IMR-90 (cell line): ENCODE measurements around the gene PCDHGA8. TPM values are rescaled to one million over a fixed set of nuclear protein-coding genes. Genes with fewer than 3 reads are reported as not detected.
A peak's percentile ranks its signal among the peaks of the same experiment; 100 is the strongest.

Experiments
- ATAC-seq: fragments of 200-7000 bp; cut with Tn5 transposase; 2 replicates; pipeline ENCODE4 v1.9.1; 2020; ENCODE audit warnings: low read depth, mild to moderate bottlenecking, moderate library complexity
- BruUV-seq: library from RNA; stranded (reverse); fragments of 400-500 nt; replicated peaks from 2 replicates; lab custom pipeline; 2021; lab: Mats Ljungman, UMichigan
- CTCF ChIA-PET: fragments of 300-600 bp; formaldehyde crosslinking; extraction: SDS; loops from one replicate; lab custom pipeline; 2021; ENCODE audit warnings: antibody characterized with exemption; lab: Yijun Ruan, JAX
- POLR2A ChIA-PET: fragments of 300-600 bp; sonication (Branson Sonifier 250); formaldehyde crosslinking; loops from one replicate; lab custom pipeline; 2022; ENCODE audit warnings: antibody characterized with exemption; ENCODE audit not compliant: unreplicated experiment; lab: Charles Lee
- DNase-seq: peaks from one replicate; pipeline ENCODE4 v3.0.0; 2013
- H2AFZ ChIP-seq: replicated peaks from 2 replicates; pipeline ENCODE3; 2013; ENCODE audit warnings: low read length, mild to moderate bottlenecking; ENCODE audit not compliant: poor library complexity
- H2AK5ac ChIP-seq: 2 replicates; pipeline ENCODE4 v1.6.1; 2013; ENCODE audit warnings: low read depth, low read length, inconsistent platforms
- H2AK9ac ChIP-seq: replicated peaks from 2 replicates; pipeline ENCODE3; 2013; ENCODE audit warnings: mild to moderate bottlenecking, low read depth, low read length, moderate library complexity; ENCODE audit not compliant: poor library complexity
- H2BK120ac ChIP-seq: 2 replicates; pipeline ENCODE4 v1.6.1; 2013; ENCODE audit warnings: low read depth, low read length, inconsistent platforms
- H2BK15ac ChIP-seq: 3 replicates; pipeline ENCODE4 v1.6.1; 2013; ENCODE audit warnings: low read depth, low read length, inconsistent platforms
- H2BK20ac ChIP-seq: 2 replicates; pipeline ENCODE4 v1.6.1; 2013; ENCODE audit warnings: low read depth, mild to moderate bottlenecking, inconsistent platforms, low read length, moderate library complexity
- H2BK5ac ChIP-seq: 2 replicates; pipeline ENCODE4 v1.6.1; 2013; ENCODE audit warnings: mild to moderate bottlenecking, low read depth, low read length, inconsistent platforms; ENCODE audit not compliant: poor library complexity, severe bottlenecking
- H3K14ac ChIP-seq: replicated peaks from 2 replicates; pipeline ENCODE4 v1.6.1; 2013; ENCODE audit warnings: low read depth, low read length, inconsistent platforms
- H3K18ac ChIP-seq: 2 replicates; pipeline ENCODE4 v1.6.1; 2013; ENCODE audit warnings: low read depth, low read length, control low read depth
- H3K23ac ChIP-seq: 2 replicates; pipeline ENCODE4 v1.6.1; 2013; ENCODE audit warnings: low read depth, low read length, inconsistent platforms
- H3K27ac ChIP-seq: 2 replicates; pipeline ENCODE4 v1.5.1; 2013; ENCODE audit warnings: mild to moderate bottlenecking, control low read depth, low read length; ENCODE audit not compliant: insufficient read depth
- H3K27me3 ChIP-seq: 2 replicates; pipeline ENCODE4 v1.6.1; 2013; ENCODE audit warnings: low read length; ENCODE audit not compliant: control insufficient read depth, insufficient read depth
- H3K36me3 ChIP-seq: 2 replicates; pipeline ENCODE4 v1.6.1; 2013; ENCODE audit warnings: low read length, mixed read lengths; ENCODE audit not compliant: control insufficient read depth, insufficient read depth
- H3K4ac ChIP-seq: 2 replicates; pipeline ENCODE4 v1.6.1; 2013; ENCODE audit warnings: low read depth, low read length, inconsistent platforms
- H3K4me1 ChIP-seq: 2 replicates; pipeline ENCODE4 v1.6.1; 2013; ENCODE audit warnings: low read length, mixed read lengths; ENCODE audit not compliant: control insufficient read depth, insufficient read depth
- H3K4me2 ChIP-seq: 2 replicates; pipeline ENCODE4 v1.6.1; 2013; ENCODE audit warnings: low read depth, mild to moderate bottlenecking, control low read depth, low read length, moderate library complexity
- H3K4me3 ChIP-seq: 2 replicates; pipeline ENCODE4 v1.5.1; 2013; ENCODE audit warnings: low read depth, mild to moderate bottlenecking, control low read depth, low read length, moderate library complexity; ENCODE audit not compliant: insufficient read depth
- H3K56ac ChIP-seq: 2 replicates; pipeline ENCODE4 v1.6.1; 2013; ENCODE audit warnings: low read length, inconsistent platforms; ENCODE audit not compliant: insufficient read depth; ENCODE audit errors: extremely low read depth
- H3K79me1 ChIP-seq, 2 experiments: 2 replicates each; pipeline ENCODE4 v1.6.1; 2013; ENCODE audit warnings: low read length in 2 of 2, inconsistent platforms in 1 of 2, low read depth in 1 of 2
- H3K9ac ChIP-seq: 2 replicates; pipeline ENCODE4 v1.6.1; 2013; ENCODE audit warnings: low read depth, low read length, control low read depth
- H3K9me1 ChIP-seq: 2 replicates; pipeline ENCODE4 v1.6.1; 2013; ENCODE audit warnings: low read length, inconsistent platforms; ENCODE audit not compliant: insufficient read depth
- H3K9me3 ChIP-seq: 2 replicates; pipeline ENCODE4 v1.6.1; 2013; ENCODE audit warnings: low read length; ENCODE audit not compliant: control insufficient read depth, insufficient read depth
- H4K20me1 ChIP-seq: 2 replicates; pipeline ENCODE4 v1.6.1; 2013; ENCODE audit warnings: low read length, inconsistent platforms; ENCODE audit not compliant: insufficient read depth
- H4K5ac ChIP-seq: 2 replicates; pipeline ENCODE4 v1.6.1; 2013; ENCODE audit warnings: mild to moderate bottlenecking, low read depth, low read length, control low read depth
- H4K8ac ChIP-seq, 2 experiments: 2 replicates each; pipeline ENCODE4 v1.6.1; 2013; ENCODE audit warnings: low read depth in 2 of 2, low read length in 2 of 2, control low read depth in 1 of 2, inconsistent platforms in 1 of 2
- H4K91ac ChIP-seq: 2 replicates; pipeline ENCODE4 v1.6.1; 2013; ENCODE audit warnings: low read depth, low read length, inconsistent platforms; ENCODE audit not compliant: insufficient read depth
- BHLHE40 ChIP-seq: fragments of 150-350 bp; IDR thresholded peaks from 2 replicates; pipeline ENCODE4 v1.6.1; 2016; ENCODE audit warnings: mild to moderate bottlenecking, low read depth, low read length
- CEBPB ChIP-seq: IDR thresholded peaks from 2 replicates; pipeline ENCODE4 v1.6.1; 2012; ENCODE audit warnings: low read depth, low read length, improper control_type of control experiment
- CHD1 ChIP-seq: IDR thresholded peaks from 2 replicates; pipeline ENCODE4 v1.6.1; 2012; ENCODE audit warnings: low read depth, low read length, improper control_type of control experiment
- CTCF ChIP-seq: conservative IDR thresholded peaks from 2 replicates; pipeline ENCODE4 v1.5.1; 2012; ENCODE audit warnings: mild to moderate bottlenecking, low read depth, low read length, improper control_type of control experiment
- ELK1 ChIP-seq: fragments of 150-350 bp; IDR thresholded peaks from 2 replicates; pipeline ENCODE4 v1.6.1; 2016; ENCODE audit warnings: low read depth, mild to moderate bottlenecking, low read length, moderate library complexity, borderline replicate concordance
- FOS ChIP-seq: fragments of 150-350 bp; IDR thresholded peaks from 2 replicates; pipeline ENCODE4 v1.6.1; 2016; ENCODE audit warnings: low read depth, low read length
- MAFK ChIP-seq: IDR thresholded peaks from 2 replicates; pipeline ENCODE4 v1.6.1; 2012; ENCODE audit warnings: low read depth, low read length, improper control_type of control experiment
- MXI1 ChIP-seq: IDR thresholded peaks from 2 replicates; pipeline ENCODE4 v1.6.1; 2012; ENCODE audit warnings: low read depth, mild to moderate bottlenecking, low read length, moderate library complexity, borderline replicate concordance
- NFE2L2 ChIP-seq: fragments of 150-350 bp; IDR thresholded peaks from 2 replicates; pipeline ENCODE4 v1.6.1; 2016; ENCODE audit warnings: low read depth, mild to moderate bottlenecking, low read length
- POLR2A ChIP-seq: IDR thresholded peaks from 2 replicates; pipeline ENCODE4 v1.6.1; 2012; ENCODE audit warnings: mild to moderate bottlenecking, low read depth, low read length
- RAD21 ChIP-seq: IDR thresholded peaks from 2 replicates; pipeline ENCODE4 v1.6.1; 2012; ENCODE audit warnings: low read length, improper control_type of control experiment
- RCOR1 ChIP-seq: IDR thresholded peaks from 2 replicates; pipeline ENCODE4 v1.6.1; 2012; ENCODE audit warnings: mild to moderate bottlenecking, low read length, improper control_type of control experiment; ENCODE audit not compliant: insufficient replicate concordance
- RFX5 ChIP-seq: IDR thresholded peaks from 2 replicates; pipeline ENCODE4 v1.8.0; 2012; ENCODE audit warnings: low read depth, mild to moderate bottlenecking, low read length, moderate library complexity
- SMC3 ChIP-seq: fragments of 150-350 bp; IDR thresholded peaks from 2 replicates; pipeline ENCODE4 v1.6.1; 2016; ENCODE audit warnings: low read depth, mild to moderate bottlenecking, antibody characterized with exemption, low read length, moderate library complexity
- USF2 ChIP-seq: fragments of 150-350 bp; IDR thresholded peaks from 2 replicates; pipeline ENCODE4 v1.6.1; 2017; ENCODE audit warnings: mild to moderate bottlenecking, antibody characterized with exemption, low read length, low read depth
- WGBS, 2 experiments: methylation state at CpG; one replicate each; pipeline versions ENCODE4 v1.1.5 to v1.1.7; 2013; ENCODE audit warnings: missing lambda C conversion rate in 2 of 2; ENCODE audit not compliant: insufficient read length in 1 of 2; ENCODE audit errors: extremely low coverage in 2 of 2; 5-methylcytosine and 5-hydroxymethylcytosine counted together
- dilution Hi-C: fragments of 300-500 bp; cut with HindIII; formaldehyde crosslinking; loops from one replicate; pipeline ENCODE4 v1.14.3; 2018; ENCODE audit warnings: low sequenced_read_pairs; ENCODE audit not compliant: unreplicated experiment
- in situ Hi-C: fragments of 300-500 bp; cut with MboI; formaldehyde crosslinking; loops from 3 replicates; pipeline ENCODE4 v1.14.3; 2019; ENCODE audit warnings: low sequenced_read_pairs, inconsistent platforms, mixed read lengths
- intact Hi-C: fragments of 100-400 bp; cut with micrococcal nuclease; formaldehyde crosslinking; loops from 2 replicates; pipeline ENCODE4 v1.10.0; 2022
- polyA plus RNA-seq, 3 experiments: library from polyadenylated mRNA; depleted of rRNA; stranded (reverse); fragments of >200 nt; gene quantifications; 2 replicates each; pipeline ENCODE4 v1.2.3, GENCODE V29; 2012; ENCODE audit warnings: low replicate concordance in 1 of 3
- total RNA-seq: library from RNA; depleted of rRNA; stranded (reverse); fragments of >200 nt; gene quantifications from 2 replicates; pipeline ENCODE4 v1.2.3, GENCODE V29; 2012

PCDHGA8 gene
- total and polyA plus RNA-seq, 2 of the 4 experiments (the other 2 are of a cell fraction), result 0.89 to 2.0 TPM

- TSS peak; percentile 43 for BruUV-seq
- Histone ChIP-seq H4K20me1 (no peaks in the 10 kb centered on the region), H2AK5ac (no peak within 1 kb of the TSS), H3K23ac (no peak within 1 kb of the TSS), H3K4me2 (peak within 1 kb of the TSS; percentile 45; the same call in 1 of the 2 replicates), H2BK20ac (no peak within 1 kb of the TSS), H4K91ac (no peak within 1 kb of the TSS), H3K79me1 (no peaks in the 10 kb centered on the region), H4K5ac (0 out of 2 replicates have a peak within 1 kb of the TSS, but pooled peaks have one; percentile 4), H2BK15ac (no peak within 1 kb of the TSS), H3K9me1 (no peaks in the 10 kb centered on the region), H2AFZ (peak within 1 kb of the TSS; percentile 77), H3K36me3 (peaks cover 3% of the 10 kb centered on the region; the same call in 1 of the 2 replicates), H4K8ac (peak within 1 kb of the TSS; percentile 0 to 20; a peak in 1 of 4 replicates), H3K4ac (no peak within 1 kb of the TSS), H2AK9ac (no peak within 1 kb of the TSS), H3K56ac (no peak within 1 kb of the TSS; the same call in 1 of the 2 replicates), H3K4me1 (no peaks in the 10 kb centered on the region), H3K27me3 (no peaks in the 10 kb centered on the region), H2BK5ac (no peak within 1 kb of the TSS), H3K9me3 (peaks cover 33% of the 10 kb centered on the region), H3K18ac (no peak within 1 kb of the TSS), H3K4me3 (peak within 1 kb of the TSS; percentile 55), H2BK120ac (no peak within 1 kb of the TSS), H3K14ac (no peak within 1 kb of the TSS), H3K27ac (no peak within 1 kb of the TSS), H3K9ac (peak within 1 kb of the TSS; percentile 28)
- dilution Hi-C loops, result no loop called here
- WGBS, 2 experiments, result 27 to 100% methylated on average over 3 to 13 of the region's 29 CpGs
- ATAC-seq (peak; percentile 94), DNase-seq (peak; percentile 71)
- ChIA-PET POLR2A (no interaction called here), CTCF (interaction anchor here (0.8 kb wide), 1 partner anchor 207 kb away, joined by 4 read pairs; no protein-coding TSS in a partner anchor)
- in situ Hi-C loops, result no loop called here
- intact Hi-C loops, result no loop called here
- peak; percentile 37 for TF ChIP-seq SMC3
- no peak for TF ChIP-seq NFE2L2
- no peak for TF ChIP-seq POLR2A
- peak; percentile 15; the same call in 1 of the 2 replicates for TF ChIP-seq BHLHE40
- TF ChIP-seq FOS, result no peak
- TF ChIP-seq CEBPB, result no peak
- no peak for TF ChIP-seq MAFK
- no peak for TF ChIP-seq RFX5
- peak; percentile 57 for TF ChIP-seq RAD21
- TF ChIP-seq CHD1, result no peak
- TF ChIP-seq USF2, result no peak
- no peak; the same call in 1 of the 2 replicates for TF ChIP-seq MXI1
- no peak for TF ChIP-seq RCOR1
- no peak for TF ChIP-seq ELK1
- peak; percentile 61 for TF ChIP-seq CTCF
Observed at GRCh38 chr5:141349917-141350619, 42.4 kb upstream of the PCDHGA8 start, which contains the start of gene PCDHGB1. Gene PCDHGB1, plus strand, starts transcription at chr5:141350099. Its CDS starts 162 bp downstream, at chr5:141350261.
